Cardiac septum (tissue), 1 donor: ENCODE results near the gene LUC7L. TPM values are rescaled to one million over a fixed set of nuclear protein-coding genes. Genes with fewer than 3 reads are reported as not detected.
"Not testable (repeated sequence)": the region's sequence is repeated elsewhere in the genome, so short reads cannot be mapped to it uniquely, and the experiment has no call there.

Source experiments
- DNase-seq: peaks from one replicate; pipeline ENCODE4 v3.0.0-alpha.2; 2020; ENCODE audit warnings: low spot score
- intact Hi-C: fragments of 100-400 bp; cut with DNase I; formaldehyde crosslinking; loops from one replicate; pipeline ENCODE4 v1.14.0; 2022
- total RNA-seq: library from RNA; stranded (reverse); fragmentation: NEBNext Ultra II Directional; extraction: Animal tissue kit (Norgen Biotek cat#: 25700); gene quantifications from one replicate; pipeline ENCODE4 v1.2.1, GENCODE V29; 2021
- donor health status: DM: no; HTN: no; CAD: no.

Gene LUC7L
- total RNA-seq, 1 donor from 2014 or later: 30.9 TPM

DNA sequence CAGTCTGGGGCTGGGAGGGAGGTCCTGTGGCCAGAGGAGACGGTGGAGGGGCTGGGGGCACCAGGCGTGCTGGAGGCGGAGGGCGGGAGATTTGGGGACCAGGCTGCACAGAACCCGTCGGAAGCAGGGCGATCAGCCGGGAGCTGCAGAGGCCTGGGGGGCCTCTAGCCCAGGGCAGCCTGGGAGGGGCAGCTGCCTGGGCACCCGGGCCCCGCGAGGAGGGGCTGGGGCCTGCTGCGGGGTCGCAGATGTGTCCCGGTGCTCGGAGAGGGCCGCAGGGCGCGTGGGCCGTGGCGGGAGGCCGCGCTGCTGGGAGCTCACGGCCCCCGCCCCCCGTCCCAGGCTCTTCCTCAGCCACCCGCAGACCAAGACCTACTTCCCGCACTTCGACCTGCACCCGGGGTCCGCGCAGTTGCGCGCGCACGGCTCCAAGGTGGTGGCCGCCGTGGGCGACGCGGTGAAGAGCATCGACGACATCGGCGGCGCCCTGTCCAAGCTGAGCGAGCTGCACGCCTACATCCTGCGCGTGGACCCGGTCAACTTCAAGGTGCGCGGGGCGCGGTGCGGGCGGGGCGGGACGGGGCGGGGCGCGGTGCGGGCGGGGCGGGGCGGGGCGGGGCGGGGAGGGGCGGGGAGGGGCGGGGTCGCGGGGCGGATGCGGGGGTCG lies 75.6 kb downstream of the LUC7L start:
- DNase-seq, intact Hi-C loops: not testable (repeated sequence)

DNA sequence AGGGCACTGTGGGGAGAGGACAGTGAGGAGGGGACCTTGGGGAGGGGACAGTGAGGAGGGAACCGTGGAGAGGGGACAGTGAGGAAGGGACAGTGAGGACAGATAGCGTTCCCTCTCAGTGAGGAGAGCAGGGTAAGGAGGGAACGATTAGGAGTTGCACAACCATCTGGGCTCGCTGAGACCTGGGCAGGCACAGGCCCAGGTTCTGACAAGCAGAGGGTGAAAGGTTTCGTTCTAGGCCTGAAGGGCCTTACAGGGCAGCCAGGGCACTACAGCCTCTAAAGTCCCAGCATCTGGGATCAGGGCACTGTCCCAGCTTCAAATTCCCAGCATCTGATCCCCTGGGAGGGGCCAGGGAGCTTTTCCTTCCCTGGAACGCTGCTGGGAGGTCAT lies 76.1 kb downstream of the LUC7L start:
- intact Hi-C loops, DNase-seq: not testable (repeated sequence)

DNA sequence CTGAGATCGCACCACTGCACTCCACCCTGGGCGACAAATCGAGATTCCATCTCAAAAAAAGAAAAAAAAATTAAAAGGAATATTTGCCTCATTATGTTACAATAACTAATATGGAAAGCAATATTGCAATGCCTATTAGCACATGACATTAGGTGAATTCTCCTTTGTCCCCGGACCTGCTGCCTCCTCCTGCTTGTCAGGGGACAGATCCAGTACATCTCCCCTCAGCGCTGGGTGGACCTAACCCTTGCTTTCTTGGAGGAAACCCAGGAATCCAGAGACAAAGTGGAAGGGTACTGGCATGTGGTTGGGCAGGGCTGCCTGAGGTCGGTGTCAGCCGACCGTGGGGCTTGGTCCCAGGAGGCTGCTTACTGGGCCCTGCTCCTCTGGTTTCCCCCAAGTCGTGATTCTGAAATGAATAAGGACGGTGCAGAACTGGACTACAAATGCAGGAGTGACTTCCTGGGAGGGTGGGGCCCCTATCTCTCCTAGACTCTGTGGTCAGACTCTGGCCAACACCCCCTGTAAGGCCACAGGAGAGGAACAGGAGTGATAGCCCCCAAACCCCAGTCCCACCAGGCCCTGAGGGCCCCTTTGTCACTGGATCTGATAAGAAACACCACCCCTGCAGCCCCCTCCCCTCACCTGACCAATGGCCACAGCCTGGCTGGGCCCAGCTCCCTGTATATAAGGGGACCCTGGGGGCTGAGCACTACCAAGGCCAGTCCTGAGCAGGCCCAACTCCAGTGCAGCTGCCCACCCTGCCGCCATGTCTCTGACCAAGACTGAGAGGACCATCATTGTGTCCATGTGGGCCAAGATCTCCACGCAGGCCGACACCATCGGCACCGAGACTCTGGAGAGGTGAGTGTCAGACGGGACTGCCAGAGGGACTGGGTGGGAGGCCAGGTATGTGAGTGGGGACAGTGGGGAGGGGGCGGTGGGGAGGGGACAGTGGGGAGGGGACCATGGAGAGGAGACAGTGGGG lies 76.8 kb downstream of the LUC7L start, which contains the start of gene HBZ:
HBZ (plus strand) TSS at position 504 of the 988 bp plus-strand sequence; CDS start at position 770, 266 bp downstream.
- intact Hi-C loops: no loop called here
- no peak for DNase-seq

DNA sequence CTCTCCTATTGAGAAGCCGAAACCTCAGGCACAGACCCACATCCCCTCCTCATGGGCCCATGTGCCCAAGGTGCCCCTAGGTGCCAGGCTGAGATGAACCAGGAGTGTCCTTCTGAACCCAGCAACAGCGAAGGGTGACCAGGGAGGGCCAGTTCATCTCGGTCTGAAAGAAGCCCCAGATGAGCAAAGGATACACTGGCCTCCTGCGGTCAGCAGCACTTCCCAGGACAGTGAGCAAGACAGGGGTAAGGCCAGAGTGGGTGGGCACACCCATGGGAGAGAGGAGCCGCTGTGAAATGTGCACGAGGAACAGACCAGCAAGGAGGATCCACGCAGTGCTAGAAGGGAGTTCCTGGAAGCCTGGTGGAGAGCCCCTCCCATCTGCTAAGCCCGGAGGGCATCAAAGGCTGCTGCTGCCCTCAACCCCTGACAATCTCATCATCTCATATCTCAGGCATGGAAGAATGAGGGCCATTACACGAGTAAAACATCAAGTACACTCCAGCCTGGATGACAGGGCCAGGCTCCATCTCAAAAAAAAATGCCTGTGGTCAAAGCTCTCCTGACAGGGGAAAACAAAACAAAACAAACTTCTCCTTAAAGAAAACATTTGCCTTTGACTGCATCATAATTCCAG lies 80.1 kb downstream of the LUC7L start:
- intact Hi-C loops: no loop called here
- DNase-seq: no peak

DNA sequence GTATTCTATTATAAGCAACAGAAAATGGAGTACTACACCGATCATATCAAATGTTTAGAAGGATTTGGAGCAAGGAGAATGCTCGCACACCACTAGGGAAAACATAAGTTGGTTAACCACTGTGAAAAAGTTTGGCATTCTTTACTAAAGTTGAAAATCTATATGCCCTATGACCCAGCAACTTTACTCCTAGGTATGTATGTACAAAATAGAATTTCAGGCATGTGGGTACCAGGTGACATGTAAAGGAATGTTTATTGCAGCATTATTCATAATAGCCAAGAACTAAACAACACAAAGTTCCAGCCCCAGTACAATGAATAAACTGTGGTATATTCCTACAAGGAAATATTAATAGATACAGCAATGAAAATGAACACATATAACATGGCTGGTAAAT lies 82.6 kb downstream of the LUC7L start:
- DNase-seq: no peak
- intact Hi-C loops: no loop called here

DNA sequence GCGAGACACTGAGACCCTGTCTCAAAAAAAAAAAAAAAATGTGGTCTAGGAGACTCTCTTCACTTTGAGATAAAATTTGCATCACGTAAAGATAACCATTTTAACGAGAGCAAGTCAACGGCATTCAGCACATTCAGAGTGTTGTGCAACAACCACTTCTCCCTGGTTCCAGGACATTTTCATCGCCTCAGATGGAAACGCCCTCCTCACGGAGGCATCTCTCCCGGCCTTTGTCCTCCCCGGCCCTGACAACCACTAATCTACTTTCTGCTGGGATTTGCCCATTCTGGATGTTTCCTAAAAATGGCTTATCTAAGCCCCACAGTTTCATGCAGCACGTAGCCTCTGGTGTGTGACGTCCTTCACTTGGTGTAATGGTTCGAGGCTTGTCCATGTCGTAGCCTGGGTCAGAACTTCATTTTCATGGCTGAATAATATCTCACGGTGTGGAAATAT lies 84.4 kb downstream of the LUC7L start:
- intact Hi-C loops: no loop called here

DNA sequence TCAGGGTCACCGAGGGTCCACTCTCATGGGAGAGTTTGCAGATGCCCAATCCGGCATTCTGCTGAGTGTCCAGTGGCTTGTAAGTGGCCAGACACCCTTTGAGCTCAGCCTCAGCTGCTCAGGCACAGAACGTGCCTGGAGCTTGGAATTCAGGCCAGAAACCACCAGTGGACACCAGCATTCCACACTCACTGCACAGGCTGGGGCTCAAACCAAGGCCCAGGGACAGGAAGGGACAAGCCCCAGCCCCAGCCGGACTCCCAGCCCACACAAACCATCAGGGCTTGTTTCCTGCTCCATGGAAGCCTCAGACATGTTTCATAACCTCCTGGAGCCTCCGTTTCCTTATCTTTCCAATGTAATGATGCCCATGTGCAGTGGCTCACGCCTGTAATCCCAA lies 85.8 kb downstream of the LUC7L start:
- intact Hi-C loops: no loop called here
- no peak for DNase-seq

More for the DNA sequence above, 84.4 kb downstream of the LUC7L start:
- no peak for DNase-seq

DNA sequence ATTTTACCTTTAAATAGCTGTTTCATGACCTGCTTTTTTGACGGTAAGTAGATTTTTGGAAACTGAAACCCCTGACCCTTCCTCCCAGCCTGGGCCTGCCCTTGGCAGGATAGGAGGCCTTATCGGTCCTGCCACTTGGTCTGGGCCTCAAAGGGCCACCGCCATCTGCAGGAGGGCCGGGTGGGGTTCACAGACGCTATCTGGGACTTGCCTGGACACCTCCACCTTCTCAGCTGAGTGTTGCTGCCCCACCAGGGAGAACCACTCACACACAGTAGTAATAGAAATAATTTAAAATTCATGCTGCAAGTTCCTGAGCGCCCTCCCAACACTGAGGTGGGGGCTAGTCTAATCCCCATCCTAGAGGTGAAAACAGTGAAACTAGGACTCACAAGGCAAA lies 86.2 kb downstream of the LUC7L start:
- intact Hi-C loops: no loop called here
- no peak for DNase-seq

DNA sequence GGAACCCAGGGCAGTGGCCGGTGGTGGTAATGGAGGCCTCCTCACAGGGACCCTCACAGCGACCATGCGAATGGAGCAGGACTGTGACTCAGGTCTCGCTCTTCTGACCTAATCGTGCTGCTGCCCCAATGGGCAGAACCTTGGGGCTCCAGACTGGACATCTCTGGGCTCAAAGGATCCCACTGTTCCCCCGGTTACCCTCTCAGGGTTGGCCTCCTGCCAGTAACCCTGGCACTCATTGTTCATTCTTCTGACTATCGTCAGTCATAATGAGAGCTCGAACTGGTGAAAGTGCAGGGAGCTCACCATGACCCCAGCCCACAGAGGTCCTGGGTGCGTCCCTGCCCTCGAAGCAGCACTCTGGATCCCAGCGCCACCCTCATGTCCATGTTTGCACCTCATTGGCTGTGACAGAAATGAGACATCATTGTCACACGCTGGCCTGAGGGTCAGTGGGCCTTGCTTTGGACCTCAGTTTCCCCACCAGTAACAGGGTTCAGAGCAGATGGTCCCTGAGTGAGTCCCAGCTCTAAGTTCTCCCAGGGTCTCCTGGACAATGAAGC lies 86.8 kb downstream of the LUC7L start:
- DNase-seq: no peak
- intact Hi-C loops: no loop called here

DNA sequence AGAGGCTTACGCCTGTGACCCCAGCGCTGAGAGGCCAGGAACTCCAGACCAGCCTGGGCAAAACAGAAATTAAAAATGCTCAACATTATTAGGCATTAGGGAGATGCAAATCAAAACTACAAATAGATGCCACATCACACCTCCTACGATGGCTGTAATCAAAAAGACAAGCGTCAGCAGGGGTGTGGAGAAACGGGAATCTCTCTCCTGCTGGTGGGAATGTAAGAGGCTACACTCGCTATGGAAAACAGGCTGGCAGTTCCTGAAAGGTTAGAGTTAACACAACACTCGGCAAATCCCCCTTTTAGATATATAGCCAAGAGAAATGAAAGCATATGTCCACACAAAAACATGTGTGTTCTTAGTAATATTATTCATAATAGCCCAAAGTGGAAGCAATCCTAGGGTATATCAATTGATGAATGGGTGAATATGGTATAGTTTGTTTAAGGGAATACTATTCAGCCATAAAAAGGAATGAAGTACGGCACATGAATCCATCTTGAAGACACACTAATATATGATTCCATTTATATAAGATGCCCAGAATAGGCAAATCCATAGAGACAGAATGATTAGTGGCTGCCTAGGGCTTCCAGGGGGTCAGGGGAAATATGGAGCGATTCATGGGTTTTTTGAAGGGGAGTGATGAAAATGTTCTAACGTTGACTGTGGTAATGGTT lies 88.9 kb downstream of the LUC7L start:
- no peak for DNase-seq
- intact Hi-C loops: no loop called here

Other genes with a start within 250 kb of the LUC7L start
- 9.2 TPM for gene POLR3K, start 175.8 kb downstream of the LUC7L start, total RNA-seq
- 45.6 TPM for gene SNRNP25, start 175.6 kb downstream of the LUC7L start, total RNA-seq
- 31.4 TPM for gene RHBDF1, start 156.8 kb downstream of the LUC7L start, total RNA-seq
- gene MPG, start 151.2 kb downstream of the LUC7L start, total RNA-seq: 33.6 TPM
- gene NPRL3, start 90.8 kb downstream of the LUC7L start, total RNA-seq: 24.0 TPM
- gene HBZ, start 76.8 kb downstream of the LUC7L start, total RNA-seq: not detected
- 1.2 TPM for gene HBM, start 63.5 kb downstream of the LUC7L start, total RNA-seq
- gene HBA2, start 56.6 kb downstream of the LUC7L start, total RNA-seq: 487 TPM
- gene HBA1, start 52.8 kb downstream of the LUC7L start, total RNA-seq: 780 TPM
- gene HBQ1, start 49.0 kb downstream of the LUC7L start, total RNA-seq: not detected
- gene FAM234A, start 5.4 kb upstream of the LUC7L start, total RNA-seq: 137 TPM
- 31.4 TPM for gene RGS11, start 46.5 kb upstream of the LUC7L start, total RNA-seq
- gene ARHGDIG, start 51.1 kb upstream of the LUC7L start, total RNA-seq: 2.8 TPM
- 0.81 TPM for gene PDIA2, start 53.7 kb upstream of the LUC7L start, total RNA-seq
- 13.5 TPM for gene AXIN1, start 123.3 kb upstream of the LUC7L start, total RNA-seq
- gene MRPL28, start 141.1 kb upstream of the LUC7L start, total RNA-seq: 60.1 TPM
- gene PGAP6, start 152.5 kb upstream of the LUC7L start, total RNA-seq: 42.8 TPM
- 65.0 TPM for gene NME4, start 167.8 kb upstream of the LUC7L start, total RNA-seq
- 11.6 TPM for gene DECR2, start 172.4 kb upstream of the LUC7L start, total RNA-seq
- gene RAB11FIP3, start 196.2 kb upstream of the LUC7L start, total RNA-seq: 52.2 TPM